Breast epithelium (tissue), 4 donors: ENCODE measurements around the gene RASSF7. TPM values are rescaled to one million over a fixed set of nuclear protein-coding genes. Genes with fewer than 3 reads are reported as not detected.
A peak's percentile ranks its signal among the peaks of the same experiment; 100 is the strongest.

Experiments used
- DNase-seq, 2 donors: peaks; one replicate each; pipeline ENCODE4 v3.0.0-alpha.2; 2019; ENCODE audit warnings: low spot score in 2 of 2
- H3K27ac ChIP-seq, 2 donors: fragments of 200-600 bp; sonication (generic) in 1 of 2; one replicate each; pipeline ENCODE4 v1.5.1; 2016 to 2019; ENCODE audit warnings: mild to moderate bottlenecking in 1 of 2
- H3K27me3 ChIP-seq, 2 donors: fragments of 200-600 bp; sonication (generic) in 1 of 2; one replicate each; pipeline versions ENCODE4 v1.5.1 to v1.6.0; 2017 to 2019; ENCODE audit warnings: control low read depth in 1 of 2, mild to moderate bottlenecking in 1 of 2
- H3K36me3 ChIP-seq: fragments of 200-600 bp; one replicate; pipeline ENCODE4 v1.5.1; 2019
- H3K4me1 ChIP-seq, 2 donors: fragments of 200-600 bp; sonication (generic); one replicate each; pipeline ENCODE4 v1.5.1; 2016 to 2019; ENCODE audit warnings: control low read depth in 1 of 2
- H3K4me3 ChIP-seq, 3 donors: fragments of 200-600 bp; sonication (generic); 1 replicate in 2 of 3; 2 replicates in 1 of 3; pipeline ENCODE4 v1.5.1; 2016 to 2019; ENCODE audit warnings: mild to moderate bottlenecking in 3 of 3, moderate library complexity in 2 of 3
- H3K9me3 ChIP-seq, 2 donors: fragments of 200-600 bp; sonication (generic) in 1 of 2; one replicate each; pipeline ENCODE4 v1.5.1; 2016 to 2019; ENCODE audit warnings: control low read depth in 1 of 2
- CTCF ChIP-seq, 3 donors: fragments of 450-650 bp; IDR thresholded peaks; one replicate each; pipeline ENCODE4 v1.5.1; 2016 to 2017; ENCODE audit warnings: antibody characterized with exemption in 3 of 3, mild to moderate bottlenecking in 3 of 3, moderate library complexity in 3 of 3
- POLR2A ChIP-seq: fragments of 450-650 bp; IDR thresholded peaks from one replicate; pipeline ENCODE4 v1.6.1; 2016; ENCODE audit warnings: antibody characterized with exemption, mild to moderate bottlenecking, moderate library complexity
- POLR2AphosphoS5 ChIP-seq, 3 donors: sonication (generic); formaldehyde crosslinking; IDR thresholded peaks; one replicate each; pipeline ENCODE4 v1.6.1; 2017; ENCODE audit warnings: antibody characterized with exemption in 3 of 3
- intact Hi-C: fragments of 100-400 bp; cut with DNase I; formaldehyde crosslinking; loops from one replicate; pipeline ENCODE4 v1.15.1; 2023; ENCODE audit warnings: low total_unique reads
- total RNA-seq, 3 donors: library from RNA; depleted of rRNA; stranded (reverse); fragments of >200 nt; gene quantifications; one replicate each; pipeline ENCODE4 v1.1.0, GENCODE V29; 2016

Gene RASSF7
- total RNA-seq, 3 donors from 2014 or later, result 7.5 to 58.5 (median 33.1) TPM

DNA sequence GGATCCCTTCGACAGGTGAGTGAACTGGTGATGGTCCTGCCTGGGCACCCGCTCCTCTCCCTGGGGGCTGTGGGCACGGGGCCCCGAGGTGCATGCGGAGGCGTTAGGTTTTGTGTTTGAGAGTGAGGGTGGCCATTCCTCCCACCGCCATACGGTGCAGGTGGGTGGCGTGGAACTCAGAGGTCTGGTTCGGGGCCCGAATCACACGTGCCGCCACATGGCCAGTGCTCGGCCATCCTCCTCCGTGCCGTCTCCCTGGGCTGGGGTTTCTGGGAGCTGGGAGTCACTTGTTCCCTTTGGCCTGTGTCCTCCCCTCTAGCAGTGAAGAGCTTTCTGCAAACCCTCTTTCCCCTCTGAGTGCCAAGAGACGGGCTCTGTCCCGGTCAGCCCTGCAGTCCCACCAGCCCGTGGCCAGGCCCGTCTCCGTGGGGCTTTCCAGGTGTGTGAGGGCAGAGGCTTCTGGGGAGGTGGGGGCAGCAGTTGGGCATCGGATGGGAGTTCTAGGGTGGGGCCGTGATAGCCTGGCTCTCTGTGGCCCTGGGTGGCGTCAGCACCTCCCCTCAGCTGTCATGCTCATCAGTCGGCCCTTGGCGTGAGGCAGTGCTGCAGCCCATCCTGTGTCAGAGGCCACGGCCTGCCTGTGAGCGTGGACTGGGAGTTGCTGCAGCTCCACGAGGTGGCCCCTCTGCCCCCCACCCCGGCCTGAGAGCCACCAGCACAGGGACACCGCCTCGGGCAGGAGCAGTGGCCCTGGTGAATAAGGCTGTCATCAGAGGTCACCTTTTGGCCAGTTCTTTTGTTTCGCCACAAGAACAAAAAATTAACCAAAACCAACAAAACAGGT lies 44.7 kb downstream of the RASSF7 start:
- TF ChIP-seq POLR2AphosphoS5 (IDR thresholded peaks at IDR 0.05), result no peak
- TF ChIP-seq POLR2A, result no peak
- TF ChIP-seq CTCF (IDR thresholded peaks at IDR 0.05), result no peak
- DNase-seq, result no peak
- intact Hi-C loops, result no loop called here
- peaks cover 11% of the 10 kb centered on the region for H3K36me3 ChIP-seq
- H3K4me1 ChIP-seq, result no peaks in the 10 kb centered on the region
- H3K4me3 ChIP-seq, result no peak overlapping the region
- no peaks in the 10 kb centered on the region for H3K27me3 ChIP-seq
- peak overlapping the region; percentile 74 to 82 for H3K27ac ChIP-seq
- H3K9me3 ChIP-seq, result no peaks in the 10 kb centered on the region

DNA sequence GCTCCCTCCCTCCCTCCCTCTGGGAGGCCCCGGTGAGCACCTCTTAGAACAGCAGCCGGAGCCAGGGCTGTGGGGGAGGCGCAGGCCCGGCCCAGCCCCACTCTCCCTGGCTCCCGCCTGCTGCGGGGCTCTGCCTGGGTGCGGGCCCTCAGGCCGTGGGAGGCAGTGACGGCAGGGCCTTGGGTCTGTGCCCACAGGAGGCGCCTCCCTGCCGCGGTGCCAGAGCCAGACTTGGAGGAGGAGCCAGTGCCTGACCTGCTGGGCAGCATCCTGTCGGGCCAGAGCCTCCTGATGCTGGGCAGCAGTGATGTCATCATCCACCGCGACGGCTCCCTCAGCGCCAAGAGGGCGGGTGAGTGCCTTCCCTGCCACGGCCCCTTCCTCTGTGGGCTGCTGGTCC lies 45.5 kb downstream of the RASSF7 start:
- Histone ChIP-seq H3K27me3 (no peaks in the 10 kb centered on the region), H3K9me3 (no peaks in the 10 kb centered on the region), H3K27ac (peak overlapping the region; percentile 74 to 82), H3K4me3 (no peak overlapping the region), H3K4me1 (no peaks in the 10 kb centered on the region), H3K36me3 (peaks cover 11% of the 10 kb centered on the region)
- peak; percentile 69 to 80 for DNase-seq
- TF ChIP-seq POLR2AphosphoS5 (IDR thresholded peaks at IDR 0.05) (no peak), CTCF (IDR thresholded peaks at IDR 0.05) (no peak), POLR2A (no peak)
- intact Hi-C loops, result no loop called here

DNA sequence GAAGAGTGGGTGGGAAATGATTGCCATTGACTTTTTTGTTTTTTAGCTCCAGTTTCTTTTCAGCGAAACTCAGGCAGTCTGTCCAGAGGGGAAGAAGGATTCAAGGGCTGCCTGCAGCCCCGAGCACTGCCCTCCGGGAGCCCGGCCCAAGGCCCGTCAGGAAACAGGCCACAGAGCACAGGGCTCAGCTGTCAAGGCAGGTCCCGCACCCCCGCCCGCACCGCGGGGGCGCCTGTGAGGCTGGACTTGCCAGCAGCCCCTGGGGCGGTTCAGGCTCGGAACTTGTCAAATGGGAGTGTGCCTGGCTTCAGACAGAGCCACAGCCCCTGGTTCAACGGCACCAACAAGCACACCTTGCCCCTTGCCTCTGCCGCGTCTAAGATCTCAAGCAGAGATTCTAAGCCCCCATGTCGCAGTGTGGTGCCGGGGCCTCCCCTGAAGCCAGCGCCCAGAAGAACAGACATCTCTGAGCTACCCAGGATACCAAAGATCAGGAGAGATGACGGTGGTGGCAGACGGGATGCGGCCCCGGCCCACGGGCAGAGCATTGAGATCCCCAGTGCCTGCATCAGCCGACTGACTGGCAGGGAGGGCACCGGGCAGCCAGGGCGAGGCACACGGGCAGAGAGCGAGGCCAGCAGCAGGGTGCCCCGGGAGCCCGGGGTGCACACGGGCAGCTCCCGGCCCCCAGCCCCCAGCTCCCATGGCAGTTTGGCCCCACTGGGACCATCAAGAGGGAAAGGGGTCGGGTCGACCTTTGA lies 46.4 kb downstream of the RASSF7 start:
- Histone ChIP-seq H3K27ac (peak overlapping the region; percentile 74 to 82), H3K27me3 (no peaks in the 10 kb centered on the region), H3K4me3 (no peak overlapping the region), H3K4me1 (no peaks in the 10 kb centered on the region), H3K36me3 (peaks cover 11% of the 10 kb centered on the region), H3K9me3 (no peaks in the 10 kb centered on the region)
- DNase-seq, result no peak
- intact Hi-C loops, result no loop called here
- TF ChIP-seq POLR2AphosphoS5 (IDR thresholded peaks at IDR 0.05) (no peak), CTCF (IDR thresholded peaks at IDR 0.05) (no peak), POLR2A (no peak)

DNA sequence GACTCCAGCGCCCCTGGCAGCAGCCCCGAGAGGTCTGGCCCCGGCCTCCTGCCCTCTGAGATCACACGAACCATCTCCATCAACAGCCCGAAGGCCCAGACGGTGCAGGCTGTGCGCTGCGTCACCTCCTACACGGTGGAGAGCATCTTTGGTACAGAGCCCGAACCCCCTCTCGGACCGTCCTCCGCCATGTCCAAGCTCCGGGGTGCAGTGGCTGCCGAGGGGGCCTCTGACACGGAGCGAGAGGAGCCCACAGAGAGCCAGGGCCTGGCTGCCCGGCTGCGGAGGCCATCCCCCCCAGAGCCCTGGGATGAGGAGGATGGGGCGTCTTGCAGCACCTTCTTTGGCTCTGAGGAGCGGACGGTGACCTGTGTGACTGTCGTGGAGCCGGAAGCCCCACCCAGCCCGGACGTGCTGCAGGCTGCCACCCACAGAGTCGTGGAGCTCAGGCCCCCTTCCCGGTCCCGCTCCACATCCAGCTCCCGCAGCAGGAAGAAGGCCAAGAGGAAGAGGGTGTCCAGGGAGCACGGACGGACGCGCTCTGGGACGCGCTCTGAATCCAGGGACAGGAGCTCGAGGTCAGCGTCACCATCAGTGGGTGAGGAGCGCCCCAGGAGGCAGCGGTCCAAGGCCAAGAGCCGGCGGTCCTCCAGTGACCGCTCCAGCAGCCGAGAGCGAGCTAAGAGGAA lies 47.3 kb downstream of the RASSF7 start:
- Histone ChIP-seq H3K9me3 (no peaks in the 10 kb centered on the region), H3K4me3 (no peak overlapping the region), H3K27ac (no peak overlapping the region), H3K27me3 (no peaks in the 10 kb centered on the region), H3K36me3 (peaks cover 11% of the 10 kb centered on the region), H3K4me1 (no peaks in the 10 kb centered on the region)
- DNase-seq, result no peak
- intact Hi-C loops, result no loop called here
- TF ChIP-seq POLR2A (no peak), POLR2AphosphoS5 (IDR thresholded peaks at IDR 0.05) (no peak), CTCF (IDR thresholded peaks at IDR 0.05) (no peak)
